Liver (tissue), 9 donors: ENCODE data around the gene PPP1R3D. TPM values are rescaled to one million over a fixed set of nuclear protein-coding genes. Genes with fewer than 3 reads are reported as not detected.

Experiments used
- DNase-seq: peaks from one replicate; pipeline ENCODE4 v3.0.0-alpha.2; 2017; ENCODE audit warnings: low spot score
- H3K27ac ChIP-seq, 2 donors: one replicate each; pipeline ENCODE4 v1.7.0; 2013; ENCODE audit warnings: inconsistent platforms in 2 of 2, low read length in 2 of 2, control low read depth in 1 of 2, low read depth in 1 of 2, mild to moderate bottlenecking in 1 of 2
- H3K27me3 ChIP-seq, 4 donors: one replicate each; pipeline versions ENCODE4 v1.6.1 to v1.7.0; 2013; ENCODE audit warnings: low read length in 3 of 4, inconsistent platforms in 1 of 4, mild to moderate bottlenecking in 1 of 4, moderate library complexity in 1 of 4; ENCODE audit not compliant: control insufficient read depth in 4 of 4, insufficient read depth in 4 of 4
- H3K36me3 ChIP-seq, 4 donors: one replicate each; pipeline versions ENCODE4 v1.6.1 to v1.7.0; 2013; ENCODE audit warnings: low read length in 3 of 4, mild to moderate bottlenecking in 3 of 4, low read depth in 1 of 4, moderate library complexity in 1 of 4; ENCODE audit not compliant: control insufficient read depth in 4 of 4, insufficient read depth in 3 of 4
- H3K4me1 ChIP-seq, 4 donors: one replicate each; pipeline versions ENCODE4 v1.6.1 to v1.7.0; 2013; ENCODE audit warnings: low read length in 3 of 4, mild to moderate bottlenecking in 3 of 4, moderate library complexity in 1 of 4; ENCODE audit not compliant: control insufficient read depth in 4 of 4, insufficient read depth in 4 of 4
- H3K4me3 ChIP-seq, 3 donors: one replicate each; pipeline versions ENCODE4 v1.6.1 to v1.7.0; 2013; ENCODE audit warnings: low read length in 3 of 3, control low read depth in 1 of 3, low read depth in 1 of 3, mild to moderate bottlenecking in 1 of 3
- H3K9ac ChIP-seq, 2 donors: one replicate each; pipeline ENCODE4 v1.7.0; 2013; ENCODE audit warnings: low read length in 2 of 2, mild to moderate bottlenecking in 2 of 2, moderate library complexity in 2 of 2, control low read depth in 1 of 2, low read depth in 1 of 2
- H3K9me3 ChIP-seq, 4 donors: one replicate each; pipeline versions ENCODE4 v1.6.1 to v1.7.0; 2013; ENCODE audit warnings: low read length in 3 of 4; ENCODE audit not compliant: control insufficient read depth in 4 of 4
- CTCF ChIP-seq: fragments of 150-350 bp; IDR thresholded peaks from 2 replicates; pipeline ENCODE4 v1.5.1; 2017; ENCODE audit warnings: improper control_type of control experiment, low read depth, low read length; ENCODE audit not compliant: missing input control
- FOXA1 ChIP-seq: IDR thresholded peaks from 2 replicates; pipeline ENCODE4 v1.6.1; 2016; ENCODE audit warnings: antibody characterized with exemption
- FOXA2 ChIP-seq: IDR thresholded peaks from 2 replicates; pipeline ENCODE4 v1.6.1; 2016; ENCODE audit warnings: antibody characterized with exemption
- GABPA ChIP-seq, 2 donors: IDR thresholded peaks in 1 of 2; conservative IDR thresholded peaks in 1 of 2; 2 replicates each; pipeline ENCODE4 v1.6.1; 2016; ENCODE audit warnings: antibody characterized with exemption in 2 of 2, mild to moderate bottlenecking in 1 of 2, moderate library complexity in 1 of 2
- HNF4A ChIP-seq, 2 donors: conservative IDR thresholded peaks; 2 replicates each; pipeline ENCODE4 v1.6.1; 2016; ENCODE audit warnings: antibody characterized with exemption in 2 of 2, mild to moderate bottlenecking in 2 of 2
- HNF4G ChIP-seq: IDR thresholded peaks from 2 replicates; pipeline ENCODE4 v1.6.1; 2016; ENCODE audit warnings: antibody characterized with exemption
- JUND ChIP-seq, 2 donors: IDR thresholded peaks; 2 replicates each; pipeline ENCODE4 v1.6.1; 2016; ENCODE audit warnings: antibody characterized with exemption in 2 of 2
- MAX ChIP-seq: IDR thresholded peaks from 2 replicates; pipeline ENCODE4 v1.6.1; 2016; ENCODE audit warnings: antibody characterized with exemption
- NR2F2 ChIP-seq: IDR thresholded peaks from 2 replicates; pipeline ENCODE4 v1.6.1; 2016; ENCODE audit warnings: antibody characterized with exemption
- RAD21 ChIP-seq, 2 donors: IDR thresholded peaks; 2 replicates each; pipeline ENCODE4 v1.6.1; 2016; ENCODE audit warnings: antibody characterized with exemption in 2 of 2, mild to moderate bottlenecking in 2 of 2
- REST ChIP-seq: IDR thresholded peaks from 2 replicates; pipeline ENCODE4 v1.6.1; 2016; ENCODE audit warnings: antibody characterized with exemption, mild to moderate bottlenecking
- RXRA ChIP-seq, 2 donors: IDR thresholded peaks; 2 replicates each; pipeline ENCODE4 v1.6.1; 2017 to 2018; ENCODE audit warnings: antibody characterized with exemption in 2 of 2, mild to moderate bottlenecking in 1 of 2
- SP1 ChIP-seq: IDR thresholded peaks from 2 replicates; pipeline ENCODE4 v1.6.1; 2018; ENCODE audit warnings: antibody characterized with exemption, mild to moderate bottlenecking
- TAF1 ChIP-seq: conservative IDR thresholded peaks from 2 replicates; pipeline ENCODE4 v1.6.1; 2016; ENCODE audit warnings: antibody characterized with exemption, mild to moderate bottlenecking
- YY1 ChIP-seq: IDR thresholded peaks from 2 replicates; pipeline ENCODE4 v1.6.1; 2016; ENCODE audit warnings: antibody characterized with exemption, mild to moderate bottlenecking
- ZBTB33 ChIP-seq: IDR thresholded peaks from 2 replicates; pipeline ENCODE4 v1.6.1; 2016; ENCODE audit warnings: antibody characterized with exemption
- WGBS: extraction: QIAGEN DNeasy Blood & Tissue Kit; methylation state at CpG from one replicate; pipeline ENCODE4 v1.1.7; 2013; 5-methylcytosine and 5-hydroxymethylcytosine counted together
- polyA plus RNA-seq, 2 donors: library from polyadenylated mRNA; stranded (reverse) in 1 of 2; unstranded in 1 of 2; fragments of 200-250 nt in 1 of 2; fragments of >200 nt in 1 of 2; fragmentation: Nextera tagmentation in 1 of 2; extraction: Ambion mirVana in 1 of 2; gene quantifications; one replicate each; pipeline versions ENCODE4 v1.2.1 to v1.2.3, GENCODE V29; 2013 to 2015
- total RNA-seq, 2 donors: library from RNA; depleted of rRNA; stranded (reverse); fragments of >200 nt; gene quantifications; one replicate each; pipeline ENCODE4 v1.2.3, GENCODE V29; 2014
- donor health status: healthy.
- donor health status: healthy.
- donor health status: healthy.
- donor health status: healthy.
- donor health status: healthy.

PPP1R3D gene
- total and polyA plus RNA-seq, 4 donors, result 0.28 to 2.2 (median 1.0) TPM

- Histone ChIP-seq H3K9me3 (no peaks in the 10 kb centered on the region), H3K27me3 (peaks cover 0 to 6% (median 0%) of the 10 kb centered on the region in 4 donors), H3K36me3 (no peaks in the 10 kb centered on the region), H3K9ac (no peak overlapping the region), H3K4me3 (no peak overlapping the region), H3K27ac (no peak overlapping the region), H3K4me1 (no peaks in the 10 kb centered on the region)
- DNase-seq, result no peak
- WGBS, result 84% methylated on average over 1 of the region's 1 CpG
- TF ChIP-seq MAX, result no peak
- TF ChIP-seq SP1, result no peak
- TF ChIP-seq ZBTB33, result no peak
- TF ChIP-seq RAD21 (IDR thresholded peaks at IDR 0.05), result no peak
- no peak for TF ChIP-seq RXRA (IDR thresholded peaks at IDR 0.05)
- TF ChIP-seq CTCF, result no peak
- no peak for TF ChIP-seq GABPA (IDR thresholded peaks at IDR 0.05 in 1 of 2, conservative IDR thresholded peaks at IDR 0.05 in 1 of 2)
- no peak for TF ChIP-seq REST
- no peak for TF ChIP-seq FOXA2
- no peak for TF ChIP-seq TAF1
- TF ChIP-seq HNF4A (conservative IDR thresholded peaks at IDR 0.05), result no peak
- TF ChIP-seq NR2F2, result no peak
- no peak for TF ChIP-seq HNF4G
- no peak for TF ChIP-seq YY1
- no peak for TF ChIP-seq FOXA1
- no peak for TF ChIP-seq JUND (IDR thresholded peaks at IDR 0.05)
These were observed 16.6 kb downstream of the PPP1R3D start for GRCh38 chr20:59923514-59923913.

- DNase-seq, result no peak
- no peaks in the 10 kb centered on the region for H3K36me3 ChIP-seq
- H3K9ac ChIP-seq, result no peak overlapping the region
- no peaks in the 10 kb centered on the region for H3K4me1 ChIP-seq
- H3K9me3 ChIP-seq, result no peaks in the 10 kb centered on the region
- no peak for TF ChIP-seq MAX
- TF ChIP-seq SP1, result no peak
- TF ChIP-seq REST, result no peak
- no peak for TF ChIP-seq YY1
- TF ChIP-seq HNF4A (conservative IDR thresholded peaks at IDR 0.05), result no peak
- no peak for TF ChIP-seq GABPA (IDR thresholded peaks at IDR 0.05 in 1 of 2, conservative IDR thresholded peaks at IDR 0.05 in 1 of 2)
- no peak for TF ChIP-seq TAF1
- no peak for TF ChIP-seq NR2F2
- no peak for TF ChIP-seq RXRA (IDR thresholded peaks at IDR 0.05)
- no peak for TF ChIP-seq HNF4G
- no peak for TF ChIP-seq JUND (IDR thresholded peaks at IDR 0.05)
- TF ChIP-seq FOXA1, result no peak
- TF ChIP-seq ZBTB33, result no peak
- H3K27ac ChIP-seq, result no peak overlapping the region
- H3K4me3 ChIP-seq, result no peak overlapping the region
- peaks cover 0 to 6% (median 0%) of the 10 kb centered on the region in 4 donors for H3K27me3 ChIP-seq
These were observed 19.2 kb downstream of the PPP1R3D start for GRCh38 chr20:59920944-59921343.
